Liver (tissue), 9 donors: ENCODE data around the gene CLOCK. TPM values are rescaled to one million over a fixed set of nuclear protein-coding genes. Genes with fewer than 3 reads are reported as not detected.

Experiments
- DNase-seq: peaks from one replicate; pipeline ENCODE4 v3.0.0-alpha.2; 2017; ENCODE audit warnings: low spot score
- H3K27ac ChIP-seq, 2 donors: one replicate each; pipeline ENCODE4 v1.7.0; 2013; ENCODE audit warnings: inconsistent platforms in 2 of 2, low read length in 2 of 2, control low read depth in 1 of 2, low read depth in 1 of 2, mild to moderate bottlenecking in 1 of 2
- H3K27me3 ChIP-seq, 4 donors: one replicate each; pipeline versions ENCODE4 v1.6.1 to v1.7.0; 2013; ENCODE audit warnings: low read length in 3 of 4, inconsistent platforms in 1 of 4, mild to moderate bottlenecking in 1 of 4, moderate library complexity in 1 of 4; ENCODE audit not compliant: control insufficient read depth in 4 of 4, insufficient read depth in 4 of 4
- H3K36me3 ChIP-seq, 4 donors: one replicate each; pipeline versions ENCODE4 v1.6.1 to v1.7.0; 2013; ENCODE audit warnings: low read length in 3 of 4, mild to moderate bottlenecking in 3 of 4, low read depth in 1 of 4, moderate library complexity in 1 of 4; ENCODE audit not compliant: control insufficient read depth in 4 of 4, insufficient read depth in 3 of 4
- H3K4me1 ChIP-seq, 4 donors: one replicate each; pipeline versions ENCODE4 v1.6.1 to v1.7.0; 2013; ENCODE audit warnings: low read length in 3 of 4, mild to moderate bottlenecking in 3 of 4, moderate library complexity in 1 of 4; ENCODE audit not compliant: control insufficient read depth in 4 of 4, insufficient read depth in 4 of 4
- H3K4me3 ChIP-seq, 3 donors: one replicate each; pipeline versions ENCODE4 v1.6.1 to v1.7.0; 2013; ENCODE audit warnings: low read length in 3 of 3, control low read depth in 1 of 3, low read depth in 1 of 3, mild to moderate bottlenecking in 1 of 3
- H3K9ac ChIP-seq, 2 donors: one replicate each; pipeline ENCODE4 v1.7.0; 2013; ENCODE audit warnings: low read length in 2 of 2, mild to moderate bottlenecking in 2 of 2, moderate library complexity in 2 of 2, control low read depth in 1 of 2, low read depth in 1 of 2
- H3K9me3 ChIP-seq, 4 donors: one replicate each; pipeline versions ENCODE4 v1.6.1 to v1.7.0; 2013; ENCODE audit warnings: low read length in 3 of 4; ENCODE audit not compliant: control insufficient read depth in 4 of 4
- EGR1 ChIP-seq, 2 donors: IDR thresholded peaks; 2 replicates each; pipeline ENCODE4 v1.6.1; 2016 to 2018; ENCODE audit warnings: antibody characterized with exemption in 2 of 2, low read depth in 2 of 2
- FOXA1 ChIP-seq: IDR thresholded peaks from 2 replicates; pipeline ENCODE4 v1.6.1; 2016; ENCODE audit warnings: antibody characterized with exemption
- FOXA2 ChIP-seq: IDR thresholded peaks from 2 replicates; pipeline ENCODE4 v1.6.1; 2016; ENCODE audit warnings: antibody characterized with exemption
- GABPA ChIP-seq, 2 donors: IDR thresholded peaks in 1 of 2; conservative IDR thresholded peaks in 1 of 2; 2 replicates each; pipeline ENCODE4 v1.6.1; 2016; ENCODE audit warnings: antibody characterized with exemption in 2 of 2, mild to moderate bottlenecking in 1 of 2, moderate library complexity in 1 of 2
- HNF4A ChIP-seq, 2 donors: conservative IDR thresholded peaks; 2 replicates each; pipeline ENCODE4 v1.6.1; 2016; ENCODE audit warnings: antibody characterized with exemption in 2 of 2, mild to moderate bottlenecking in 2 of 2
- HNF4G ChIP-seq: IDR thresholded peaks from 2 replicates; pipeline ENCODE4 v1.6.1; 2016; ENCODE audit warnings: antibody characterized with exemption
- JUND ChIP-seq, 2 donors: IDR thresholded peaks; 2 replicates each; pipeline ENCODE4 v1.6.1; 2016; ENCODE audit warnings: antibody characterized with exemption in 2 of 2
- RAD21 ChIP-seq, 2 donors: IDR thresholded peaks; 2 replicates each; pipeline ENCODE4 v1.6.1; 2016; ENCODE audit warnings: antibody characterized with exemption in 2 of 2, mild to moderate bottlenecking in 2 of 2
- RXRA ChIP-seq, 2 donors: IDR thresholded peaks; 2 replicates each; pipeline ENCODE4 v1.6.1; 2017 to 2018; ENCODE audit warnings: antibody characterized with exemption in 2 of 2, mild to moderate bottlenecking in 1 of 2
- TAF1 ChIP-seq: conservative IDR thresholded peaks from 2 replicates; pipeline ENCODE4 v1.6.1; 2016; ENCODE audit warnings: antibody characterized with exemption, mild to moderate bottlenecking
- YY1 ChIP-seq: IDR thresholded peaks from 2 replicates; pipeline ENCODE4 v1.6.1; 2016; ENCODE audit warnings: antibody characterized with exemption, mild to moderate bottlenecking
- WGBS: extraction: QIAGEN DNeasy Blood & Tissue Kit; methylation state at CpG from one replicate; pipeline ENCODE4 v1.1.7; 2013; 5-methylcytosine and 5-hydroxymethylcytosine counted together
- polyA plus RNA-seq, 2 donors: library from polyadenylated mRNA; stranded (reverse) in 1 of 2; unstranded in 1 of 2; fragments of 200-250 nt in 1 of 2; fragments of >200 nt in 1 of 2; fragmentation: Nextera tagmentation in 1 of 2; extraction: Ambion mirVana in 1 of 2; gene quantifications; one replicate each; pipeline versions ENCODE4 v1.2.1 to v1.2.3, GENCODE V29; 2013 to 2015
- total RNA-seq, 2 donors: library from RNA; depleted of rRNA; stranded (reverse); fragments of >200 nt; gene quantifications; one replicate each; pipeline ENCODE4 v1.2.3, GENCODE V29; 2014
- TF ChIP-seq, protein P1 (sequence below): IDR thresholded peaks from 2 replicates; pipeline ENCODE4 v1.6.1; 2016; ENCODE audit warnings: antibody characterized with exemption
- TF ChIP-seq, protein P2 (sequence below): IDR thresholded peaks from 2 replicates; pipeline ENCODE4 v1.6.1; 2016; ENCODE audit warnings: antibody characterized with exemption
- TF ChIP-seq, protein P3 (sequence below): fragments of 150-350 bp; IDR thresholded peaks from 2 replicates; pipeline ENCODE4 v1.5.1; 2017; ENCODE audit warnings: improper control_type of control experiment, low read depth, low read length; ENCODE audit not compliant: missing input control
- TF ChIP-seq, protein P4 (sequence below): IDR thresholded peaks from 2 replicates; pipeline ENCODE4 v1.6.1; 2016; ENCODE audit warnings: antibody characterized with exemption
- TF ChIP-seq, protein P5 (sequence below): IDR thresholded peaks from 2 replicates; pipeline ENCODE4 v1.6.1; 2016; ENCODE audit warnings: antibody characterized with exemption, mild to moderate bottlenecking
- donor health status: healthy.
- donor health status: healthy.
- donor health status: healthy.
- donor health status: healthy.
- donor health status: healthy.

CLOCK gene
- total and polyA plus RNA-seq, 4 donors, result 5.1 to 19.4 (median 6.1) TPM

DNA sequence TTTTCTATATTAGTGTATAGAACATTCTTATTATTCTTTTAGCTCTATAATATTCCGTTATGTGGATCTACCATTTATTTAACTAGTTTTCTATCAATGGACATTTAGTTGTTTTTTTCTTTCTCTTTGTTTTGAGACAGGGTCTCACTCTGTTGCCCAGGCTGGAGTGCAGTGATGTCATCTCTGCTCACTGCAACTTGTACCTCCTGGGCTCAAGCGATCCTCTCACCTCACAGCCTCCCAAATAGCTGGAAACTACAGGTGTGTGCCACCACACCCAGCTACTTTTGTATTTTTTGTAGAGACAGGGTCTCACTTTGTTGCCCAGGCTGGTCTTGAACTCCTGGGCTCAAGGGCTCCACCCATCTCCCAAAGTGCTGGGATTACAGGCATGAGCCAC lies 140.2 kb downstream of the CLOCK start (continued):
- TF ChIP-seq EGR1 (IDR thresholded peaks at IDR 0.05; ENCODE audit: low read depth in 2 of 2) (no peak), GABPA (IDR thresholded peaks at IDR 0.05 in 1 of 2, conservative IDR thresholded peaks at IDR 0.05 in 1 of 2) (no peak), YY1 (no peak), TAF1 (no peak)
- TF ChIP-seq, protein P1, sequence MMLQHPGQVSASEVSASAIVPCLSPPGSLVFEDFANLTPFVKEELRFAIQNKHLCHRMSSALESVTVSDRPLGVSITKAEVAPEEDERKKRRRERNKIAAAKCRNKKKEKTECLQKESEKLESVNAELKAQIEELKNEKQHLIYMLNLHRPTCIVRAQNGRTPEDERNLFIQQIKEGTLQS, result no peak
- TF ChIP-seq, protein P2, sequence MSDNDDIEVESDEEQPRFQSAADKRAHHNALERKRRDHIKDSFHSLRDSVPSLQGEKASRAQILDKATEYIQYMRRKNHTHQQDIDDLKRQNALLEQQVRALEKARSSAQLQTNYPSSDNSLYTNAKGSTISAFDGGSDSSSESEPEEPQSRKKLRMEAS, result no peak

DNA sequence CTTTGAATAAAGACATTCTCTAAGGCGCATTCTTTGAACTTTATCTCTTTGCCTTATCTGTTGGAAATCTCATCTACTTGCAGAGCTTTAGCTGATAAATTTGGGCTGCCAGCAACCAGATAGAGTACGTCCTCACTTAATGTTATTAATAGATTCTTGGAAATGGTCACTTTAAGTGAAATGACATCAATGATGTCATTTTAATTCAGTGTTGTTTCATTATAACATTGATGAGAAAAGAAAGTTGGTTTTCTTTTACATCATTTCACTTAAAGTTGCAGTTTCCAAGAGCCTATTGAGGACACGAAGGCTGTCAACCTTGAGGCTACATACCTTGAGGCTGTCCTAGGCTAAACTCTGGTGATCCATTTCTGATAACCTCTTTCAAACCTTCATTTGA lies 141.6 kb downstream of the CLOCK start:
- no peak overlapping the region for H3K9ac ChIP-seq
- no peak overlapping the region for H3K4me3 ChIP-seq
- TF ChIP-seq YY1 (no peak), JUND (IDR thresholded peaks at IDR 0.05) (no peak), FOXA1 (no peak), GABPA (IDR thresholded peaks at IDR 0.05 in 1 of 2, conservative IDR thresholded peaks at IDR 0.05 in 1 of 2) (no peak), RAD21 (IDR thresholded peaks at IDR 0.05) (no peak), EGR1 (IDR thresholded peaks at IDR 0.05; ENCODE audit: low read depth in 2 of 2) (no peak), HNF4G (no peak), RXRA (IDR thresholded peaks at IDR 0.05) (no peak)
- TF ChIP-seq, protein P3, sequence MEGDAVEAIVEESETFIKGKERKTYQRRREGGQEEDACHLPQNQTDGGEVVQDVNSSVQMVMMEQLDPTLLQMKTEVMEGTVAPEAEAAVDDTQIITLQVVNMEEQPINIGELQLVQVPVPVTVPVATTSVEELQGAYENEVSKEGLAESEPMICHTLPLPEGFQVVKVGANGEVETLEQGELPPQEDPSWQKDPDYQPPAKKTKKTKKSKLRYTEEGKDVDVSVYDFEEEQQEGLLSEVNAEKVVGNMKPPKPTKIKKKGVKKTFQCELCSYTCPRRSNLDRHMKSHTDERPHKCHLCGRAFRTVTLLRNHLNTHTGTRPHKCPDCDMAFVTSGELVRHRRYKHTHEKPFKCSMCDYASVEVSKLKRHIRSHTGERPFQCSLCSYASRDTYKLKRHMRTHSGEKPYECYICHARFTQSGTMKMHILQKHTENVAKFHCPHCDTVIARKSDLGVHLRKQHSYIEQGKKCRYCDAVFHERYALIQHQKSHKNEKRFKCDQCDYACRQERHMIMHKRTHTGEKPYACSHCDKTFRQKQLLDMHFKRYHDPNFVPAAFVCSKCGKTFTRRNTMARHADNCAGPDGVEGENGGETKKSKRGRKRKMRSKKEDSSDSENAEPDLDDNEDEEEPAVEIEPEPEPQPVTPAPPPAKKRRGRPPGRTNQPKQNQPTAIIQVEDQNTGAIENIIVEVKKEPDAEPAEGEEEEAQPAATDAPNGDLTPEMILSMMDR, result no peak
- TF ChIP-seq, protein P4, sequence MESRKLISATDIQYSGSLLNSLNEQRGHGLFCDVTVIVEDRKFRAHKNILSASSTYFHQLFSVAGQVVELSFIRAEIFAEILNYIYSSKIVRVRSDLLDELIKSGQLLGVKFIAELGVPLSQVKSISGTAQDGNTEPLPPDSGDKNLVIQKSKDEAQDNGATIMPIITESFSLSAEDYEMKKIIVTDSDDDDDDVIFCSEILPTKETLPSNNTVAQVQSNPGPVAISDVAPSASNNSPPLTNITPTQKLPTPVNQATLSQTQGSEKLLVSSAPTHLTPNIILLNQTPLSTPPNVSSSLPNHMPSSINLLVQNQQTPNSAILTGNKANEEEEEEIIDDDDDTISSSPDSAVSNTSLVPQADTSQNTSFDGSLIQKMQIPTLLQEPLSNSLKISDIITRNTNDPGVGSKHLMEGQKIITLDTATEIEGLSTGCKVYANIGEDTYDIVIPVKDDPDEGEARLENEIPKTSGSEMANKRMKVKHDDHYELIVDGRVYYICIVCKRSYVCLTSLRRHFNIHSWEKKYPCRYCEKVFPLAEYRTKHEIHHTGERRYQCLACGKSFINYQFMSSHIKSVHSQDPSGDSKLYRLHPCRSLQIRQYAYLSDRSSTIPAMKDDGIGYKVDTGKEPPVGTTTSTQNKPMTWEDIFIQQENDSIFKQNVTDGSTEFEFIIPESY, result no peak
- WGBS, result 95% methylated on average over 3 of the region's 3 CpGs
- DNase-seq, result no peak
- no peaks in the 10 kb centered on the region for H3K27me3 ChIP-seq
- H3K4me1 ChIP-seq, result peaks cover 0 to 2% (median 0%) of the 10 kb centered on the region in 4 donors
- H3K9me3 ChIP-seq, result no peaks in the 10 kb centered on the region
- H3K36me3 ChIP-seq, result peaks cover 0 to 9% (median 3%) of the 10 kb centered on the region in 4 donors
- no peak overlapping the region for H3K27ac ChIP-seq

DNA sequence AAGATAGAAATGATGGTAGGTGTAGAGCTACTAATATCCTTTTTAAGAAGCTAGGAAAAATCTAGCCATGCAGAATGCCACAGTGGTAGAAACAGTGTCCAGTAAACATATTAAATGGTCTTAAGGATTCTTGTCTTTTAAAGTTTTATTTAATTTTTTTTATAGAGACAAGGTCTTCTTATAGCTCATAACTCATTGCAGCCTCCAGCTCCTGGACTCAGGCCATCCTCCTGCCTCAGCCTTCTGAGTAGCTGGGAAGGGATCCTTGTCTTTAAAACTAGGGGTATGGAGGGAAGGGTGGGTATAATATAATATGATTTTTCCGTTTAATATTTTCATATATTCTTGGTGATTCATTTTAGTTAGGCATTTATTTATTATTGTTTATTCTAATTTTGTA lies 147.1 kb downstream of the CLOCK start:
- H3K9ac ChIP-seq, result no peak overlapping the region
- 84% methylated on average over 1 of the region's 1 CpG for WGBS
- H3K36me3 ChIP-seq, result peaks cover 0 to 5% (median 2%) of the 10 kb centered on the region in 4 donors
- DNase-seq, result no peak
- H3K4me1 ChIP-seq, result peaks cover 5 to 17% (median 11%) of the 10 kb centered on the region in 4 donors
- H3K9me3 ChIP-seq, result no peaks in the 10 kb centered on the region
- no peak overlapping the region for H3K4me3 ChIP-seq
- no peak overlapping the region for H3K27ac ChIP-seq
- no peaks in the 10 kb centered on the region for H3K27me3 ChIP-seq
- TF ChIP-seq, protein P4, result no peak
- TF ChIP-seq GABPA (IDR thresholded peaks at IDR 0.05 in 1 of 2, conservative IDR thresholded peaks at IDR 0.05 in 1 of 2) (no peak), YY1 (no peak), HNF4A (conservative IDR thresholded peaks at IDR 0.05) (no peak), RAD21 (IDR thresholded peaks at IDR 0.05) (no peak), JUND (IDR thresholded peaks at IDR 0.05) (no peak), FOXA2 (no peak), TAF1 (no peak), RXRA (IDR thresholded peaks at IDR 0.05) (no peak), HNF4G (no peak), FOXA1 (no peak), EGR1 (IDR thresholded peaks at IDR 0.05; ENCODE audit: low read depth in 2 of 2) (no peak)
- TF ChIP-seq, protein P5, sequence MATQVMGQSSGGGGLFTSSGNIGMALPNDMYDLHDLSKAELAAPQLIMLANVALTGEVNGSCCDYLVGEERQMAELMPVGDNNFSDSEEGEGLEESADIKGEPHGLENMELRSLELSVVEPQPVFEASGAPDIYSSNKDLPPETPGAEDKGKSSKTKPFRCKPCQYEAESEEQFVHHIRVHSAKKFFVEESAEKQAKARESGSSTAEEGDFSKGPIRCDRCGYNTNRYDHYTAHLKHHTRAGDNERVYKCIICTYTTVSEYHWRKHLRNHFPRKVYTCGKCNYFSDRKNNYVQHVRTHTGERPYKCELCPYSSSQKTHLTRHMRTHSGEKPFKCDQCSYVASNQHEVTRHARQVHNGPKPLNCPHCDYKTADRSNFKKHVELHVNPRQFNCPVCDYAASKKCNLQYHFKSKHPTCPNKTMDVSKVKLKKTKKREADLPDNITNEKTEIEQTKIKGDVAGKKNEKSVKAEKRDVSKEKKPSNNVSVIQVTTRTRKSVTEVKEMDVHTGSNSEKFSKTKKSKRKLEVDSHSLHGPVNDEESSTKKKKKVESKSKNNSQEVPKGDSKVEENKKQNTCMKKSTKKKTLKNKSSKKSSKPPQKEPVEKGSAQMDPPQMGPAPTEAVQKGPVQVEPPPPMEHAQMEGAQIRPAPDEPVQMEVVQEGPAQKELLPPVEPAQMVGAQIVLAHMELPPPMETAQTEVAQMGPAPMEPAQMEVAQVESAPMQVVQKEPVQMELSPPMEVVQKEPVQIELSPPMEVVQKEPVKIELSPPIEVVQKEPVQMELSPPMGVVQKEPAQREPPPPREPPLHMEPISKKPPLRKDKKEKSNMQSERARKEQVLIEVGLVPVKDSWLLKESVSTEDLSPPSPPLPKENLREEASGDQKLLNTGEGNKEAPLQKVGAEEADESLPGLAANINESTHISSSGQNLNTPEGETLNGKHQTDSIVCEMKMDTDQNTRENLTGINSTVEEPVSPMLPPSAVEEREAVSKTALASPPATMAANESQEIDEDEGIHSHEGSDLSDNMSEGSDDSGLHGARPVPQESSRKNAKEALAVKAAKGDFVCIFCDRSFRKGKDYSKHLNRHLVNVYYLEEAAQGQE, result no peak
- TF ChIP-seq, protein P1, result no peak
- TF ChIP-seq, protein P3, result no peak
